GM12878 (cell line): Measurements from ENCODE around the gene PLCG2. TPM values are rescaled to one million over a fixed set of nuclear protein-coding genes. Genes with fewer than 3 reads are reported as not detected.

ENCODE experiments used
- ATAC-seq: fragments of 200-7000 bp; cut with Tn5 transposase; 3 replicates; pipeline ENCODE4 v1.9.1; 2020; ENCODE audit warnings: mild to moderate bottlenecking, moderate library complexity
- BruUV-seq: library from RNA; stranded (reverse); fragments of 400-500 nt; replicated peaks from 2 replicates; lab custom pipeline; 2021; lab: Mats Ljungman, UMichigan
- CTCF ChIA-PET: fragments of 300-600 bp; sonication (Branson Sonifier 250); formaldehyde crosslinking; extraction: SDS; loops from one replicate; lab custom pipeline; 2021; ENCODE audit warnings: inconsistent platforms; lab: Yijun Ruan, JAX
- POLR2A ChIA-PET: fragments of 350-600 bp; formaldehyde crosslinking; extraction: SDS; loops from one replicate; lab custom pipeline; 2021; ENCODE audit warnings: inconsistent platforms; lab: Charles Lee
- RAD21 ChIA-PET: fragments of 300-600 bp; sonication (Branson Sonifier 250); formaldehyde crosslinking; loops from one replicate; lab custom pipeline; 2023; ENCODE audit warnings: antibody characterized with exemption; ENCODE audit not compliant: unreplicated experiment; lab: Charles Lee
- SMC1A ChIA-PET: fragments of 300-600 bp; sonication (Branson Sonifier 250); formaldehyde crosslinking; loops from one replicate; lab custom pipeline; 2023; ENCODE audit not compliant: unreplicated experiment, uncharacterized antibody; lab: Charles Lee
- DNase-seq: peaks from one replicate; pipeline ENCODE4 v3.0.0-alpha.2; 2011; ENCODE audit warnings: low read depth, low spot score
- FAIRE-seq: peaks from 3 replicates; lab custom pipeline; 2011; peaks lifted over from hg19 to GRCh38; lab: Jason Lieb, UNC
- H2AFZ ChIP-seq: 2 replicates; pipeline ENCODE4 v1.6.0; 2011; ENCODE audit warnings: low read depth, low read length, control low read depth; ENCODE audit not compliant: control insufficient read depth
- H3K27ac ChIP-seq: 2 replicates; pipeline ENCODE4 v1.5.1; 2011; ENCODE audit warnings: control low read depth; ENCODE audit not compliant: control insufficient read depth, insufficient read depth
- H3K27me3 ChIP-seq, 2 experiments: replicated peaks in 1 of 2; 2 replicates each; pipeline versions ENCODE4 v1.6.0 to v1.6.1; 2011; ENCODE audit warnings: low read length in 1 of 2; ENCODE audit not compliant: control insufficient read depth in 2 of 2, insufficient read depth in 2 of 2
- H3K36me3 ChIP-seq, 2 experiments: 2 replicates each; pipeline ENCODE4 v1.5.1; 2011; ENCODE audit warnings: low read length in 1 of 2; ENCODE audit not compliant: control insufficient read depth in 2 of 2, insufficient read depth in 2 of 2
- H3K4me1 ChIP-seq: 2 replicates; pipeline ENCODE4 v1.6.1; 2011; ENCODE audit warnings: mild to moderate bottlenecking, low read length, moderate library complexity, mixed read lengths; ENCODE audit not compliant: control insufficient read depth, insufficient read depth
- H3K4me2 ChIP-seq: 2 replicates; pipeline ENCODE4 v1.6.0; 2011; ENCODE audit warnings: control low read depth; ENCODE audit not compliant: control insufficient read depth, insufficient read depth
- H3K4me3 ChIP-seq: fragments of 200-600 bp; sonication (generic); 2 replicates; pipeline ENCODE4 v1.5.1; 2016
- H3K79me2 ChIP-seq: 2 replicates; pipeline ENCODE4 v1.6.0; 2011; ENCODE audit warnings: low read length; ENCODE audit not compliant: control insufficient read depth, insufficient read depth
- H3K9ac ChIP-seq: 2 replicates; pipeline ENCODE4 v1.8.0; 2011; ENCODE audit warnings: low read length, control low read depth, mixed read lengths; ENCODE audit not compliant: control insufficient read depth, insufficient read depth
- H3K9me3 ChIP-seq: replicated peaks from 3 replicates; pipeline ENCODE4 v1.5.1; 2011; ENCODE audit warnings: mild to moderate bottlenecking, low read length; ENCODE audit not compliant: control insufficient read depth, insufficient read depth
- H4K20me1 ChIP-seq: 2 replicates; pipeline ENCODE4 v1.6.0; 2011; ENCODE audit not compliant: control insufficient read depth, insufficient read depth
- ETV6 ChIP-seq, 2 experiments: fragments of 450-650 bp in 1 of 2; IDR thresholded peaks in 1 of 2; conservative IDR thresholded peaks in 1 of 2; 2 replicates each; pipeline ENCODE4 v1.6.1; 2014; ENCODE audit warnings: antibody characterized with exemption in 1 of 2, borderline replicate concordance in 1 of 2, low read depth in 1 of 2, mild to moderate bottlenecking in 1 of 2, moderate library complexity in 1 of 2
- EZH2 ChIP-seq: IDR thresholded peaks from 2 replicates; pipeline ENCODE4 v1.6.1; 2012; ENCODE audit warnings: low read depth, mild to moderate bottlenecking, control low read depth, inconsistent platforms, low read length, borderline replicate concordance; ENCODE audit not compliant: control insufficient read depth
- HDAC6 ChIP-seq: fragments of 200-600 bp; sonication (generic); IDR thresholded peaks from one replicate; pipeline ENCODE4 v1.8.0; 2017; ENCODE audit warnings: antibody characterized with exemption; ENCODE audit not compliant: unreplicated experiment
- POLR2AphosphoS2 ChIP-seq: IDR thresholded peaks from 2 replicates; pipeline ENCODE4 v1.6.1; 2011; ENCODE audit warnings: low read depth, mild to moderate bottlenecking, low read length, improper control_type of control experiment, moderate library complexity
- SREBF1 ChIP-seq: IDR thresholded peaks from 2 replicates; pipeline ENCODE4 v1.6.1; 2012; ENCODE audit warnings: mild to moderate bottlenecking, low read length
- SUPT20H ChIP-seq: IDR thresholded peaks from 2 replicates; pipeline ENCODE4 v1.6.1; 2011; ENCODE audit warnings: low read depth, mild to moderate bottlenecking, low read length, moderate library complexity, borderline replicate concordance; ENCODE audit not compliant: control insufficient read depth
- WGBS: methylation state at CpG from one replicate; pipeline ENCODE4 v1.1.6; 2016; ENCODE audit warnings: low lambda C conversion rate; ENCODE audit not compliant: insufficient replicate concordance, insufficient coverage; ENCODE audit errors: missing lambda C conversion rate; 5-methylcytosine and 5-hydroxymethylcytosine counted together
- in situ Hi-C: fragments of 300-500 bp; cut with MboI; formaldehyde crosslinking; loops from 9 replicates; pipeline ENCODE4 v1.14.3; 2018; ENCODE audit warnings: mixed read lengths
- intact Hi-C: fragments of 100-400 bp; cut with micrococcal nuclease; formaldehyde crosslinking; loops from one replicate; pipeline ENCODE4 v1.14.2; 2022; ENCODE audit not compliant: unreplicated experiment
- polyA plus RNA-seq, 11 experiments: library from polyadenylated mRNA; depleted of rRNA in 4 of 11; unstranded in 6 of 11; stranded (reverse) in 5 of 11; fragments of >200 nt; fragmentation: Nextera tagmentation in 4 of 11; fragmentation: Illumina TruSeq in 1 of 11; extraction: Ambion mirVana in 4 of 11; extraction: Trizol in 1 of 11; gene quantifications; 1 replicate in 1 of 11; 2 replicates in 10 of 11; pipeline versions ENCODE4 v1.2.1 to v1.2.3, GENCODE V29; 2011 to 2016; ENCODE audit warnings: inconsistent platforms in 2 of 11, missing spikeins in 2 of 11, low read depth in 1 of 11
- total RNA-seq, 4 experiments: library from RNA; depleted of rRNA in 3 of 4; stranded (reverse); fragments of >200 nt in 3 of 4; fragmentation: Illumina TruSeq in 1 of 4; extraction: Trizol in 1 of 4; gene quantifications; 2 replicates each; pipeline versions ENCODE4 v1.2.1 to v1.2.3, GENCODE V29; 2013 to 2021

Gene PLCG2
- total and polyA plus RNA-seq, 10 of the 15 experiments (the other 5 are each of a cell fraction or from before 2014, with no cell fraction given): 47.6 to 256 (median 149) TPM

GRCh38 chr16:81896902-81897301 is 117.8 kb downstream of the PLCG2 start:
- intact Hi-C loops: no loop called here
- Histone ChIP-seq H3K36me3 (peaks cover 44 to 74% of the 10 kb centered on the region in 2 experiments), H2AFZ (no peak overlapping the region), H3K4me2 (no peak overlapping the region), H3K4me1 (no peaks in the 10 kb centered on the region)
- WGBS: 81% methylated on average over 3 of the region's 3 CpGs
- FAIRE-seq (no peak), DNase-seq (no peak)
- SMC1A ChIA-PET: no interaction called here
- TF ChIP-seq HDAC6 (no peak), SREBF1 (no peak), SUPT20H (no peak), POLR2AphosphoS2 (no peak), EZH2 (no peak)
- TF ChIP-seq, all 136 proteins: peak for 0
- ChIA-PET CTCF (interaction anchor here (0.6 to 1.3 kb wide), 2 partner anchors 12 to 871 kb away, joined by 3 to 4 read pairs; no protein-coding TSS in a partner anchor), POLR2A (no interaction called here), RAD21 (no interaction called here)
- H3K27me3 ChIP-seq: no peaks in the 10 kb centered on the region
- no peak overlapping the region for H3K9ac ChIP-seq
- no peak for ATAC-seq
- H4K20me1 ChIP-seq: no peaks in the 10 kb centered on the region
- H3K4me3 ChIP-seq: no peak overlapping the region
- BruUV-seq: no TSS peak
- in situ Hi-C loops: no loop called here
- H3K27ac ChIP-seq: no peak overlapping the region
- H3K79me2 ChIP-seq: no peaks in the 10 kb centered on the region
- no peaks in the 10 kb centered on the region; the same call in 2 of the 3 replicates for H3K9me3 ChIP-seq

GRCh38 chr16:81899601-81900000 is 120.5 kb downstream of the PLCG2 start:
- BruUV-seq: no TSS peak
- ATAC-seq: no peak
- in situ Hi-C loops: no loop called here
- H3K4me3 ChIP-seq: no peak overlapping the region
- peaks cover 43 to 66% of the 10 kb centered on the region in 2 experiments for H3K36me3 ChIP-seq
- no peaks in the 10 kb centered on the region for H3K4me1 ChIP-seq
- CTCF ChIA-PET: interaction anchor here (1.6 kb wide), 1 partner anchor 10 kb away, joined by 7 read pairs; no protein-coding TSS in a partner anchor
- H3K9me3 ChIP-seq: no peaks in the 10 kb centered on the region; the same call in 2 of the 3 replicates
- RAD21 ChIA-PET: no interaction called here
- H3K4me2 ChIP-seq: no peak overlapping the region
- POLR2A ChIA-PET: no interaction called here
- 98% methylated on average over 6 of the region's 6 CpGs for WGBS
- H3K79me2 ChIP-seq: no peaks in the 10 kb centered on the region
- H4K20me1 ChIP-seq: no peaks in the 10 kb centered on the region; the same call in 1 of the 2 replicates
- TF ChIP-seq ETV6 (conservative IDR thresholded peaks at IDR 0.05 in 1 of 2, IDR thresholded peaks at IDR 0.05 in 1 of 2; ENCODE audit: borderline replicate concordance in 1 of 2, low read depth in 1 of 2): no peak
- no peak overlapping the region for H3K27ac ChIP-seq
- no peak for FAIRE-seq
- no peak overlapping the region for H3K9ac ChIP-seq
- no peak for DNase-seq
- no peak overlapping the region for H2AFZ ChIP-seq
- intact Hi-C loops: no loop called here
- no peaks in the 10 kb centered on the region for H3K27me3 ChIP-seq
- SMC1A ChIA-PET: interaction anchor here (1.0 kb wide), 1 partner anchor 29 kb away, joined by 3 read pairs; no protein-coding TSS in a partner anchor
